ENCODE data around the gene RARB. TPM values are rescaled to one million over a fixed set of nuclear protein-coding genes. Genes with fewer than 3 reads are reported as not detected.
A peak's percentile ranks its signal among the peaks of the same experiment; 100 is the strongest.

The RARB gene
- polyA plus RNA-seq, 1 experiment = 7.8 TPM

DNA sequence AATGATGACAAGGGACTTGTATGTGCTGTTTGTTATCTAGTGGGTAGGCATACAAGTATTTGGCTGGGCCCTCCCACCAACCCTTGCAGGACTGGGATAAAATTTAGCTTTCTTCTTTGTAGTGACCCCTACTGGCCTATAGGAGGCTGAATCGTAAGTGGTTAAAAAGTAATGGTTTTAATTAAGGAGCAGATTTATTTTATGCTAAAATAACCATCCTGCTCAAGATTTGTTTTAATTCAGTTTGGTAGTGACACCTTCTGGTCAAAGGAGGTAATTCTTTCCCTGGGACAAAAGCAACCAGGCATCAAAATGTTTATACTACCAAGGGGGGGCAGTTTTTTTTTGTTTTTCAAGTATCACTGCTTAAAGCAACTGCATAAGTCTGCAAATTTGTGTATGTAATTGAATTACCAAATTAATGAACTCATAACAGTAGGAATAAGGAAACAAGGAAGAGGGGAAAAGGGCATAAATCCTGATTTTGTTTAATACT lies 166.0 kb downstream of the RARB start:
- H3K36me3 ChIP-seq (ENCODE audit: control insufficient read depth, insufficient read depth, low read length) = 0 out of 2 replicates have a peak, but pooled peaks cover 2% of the 10 kb centered on the region
- H3K4me3 ChIP-seq (ENCODE audit: low read depth, low read length) = no peak overlapping the region
- CTCF ChIA-PET = interaction anchor here (0.6 to 4.2 kb wide), 33 partner anchors 8 to 1329 kb away, joined by 3 to 23 read pairs (median 4); no protein-coding TSS in a partner anchor
- DNase-seq (ENCODE audit: low read depth) = no peak
- TF ChIP-seq, protein P1, sequence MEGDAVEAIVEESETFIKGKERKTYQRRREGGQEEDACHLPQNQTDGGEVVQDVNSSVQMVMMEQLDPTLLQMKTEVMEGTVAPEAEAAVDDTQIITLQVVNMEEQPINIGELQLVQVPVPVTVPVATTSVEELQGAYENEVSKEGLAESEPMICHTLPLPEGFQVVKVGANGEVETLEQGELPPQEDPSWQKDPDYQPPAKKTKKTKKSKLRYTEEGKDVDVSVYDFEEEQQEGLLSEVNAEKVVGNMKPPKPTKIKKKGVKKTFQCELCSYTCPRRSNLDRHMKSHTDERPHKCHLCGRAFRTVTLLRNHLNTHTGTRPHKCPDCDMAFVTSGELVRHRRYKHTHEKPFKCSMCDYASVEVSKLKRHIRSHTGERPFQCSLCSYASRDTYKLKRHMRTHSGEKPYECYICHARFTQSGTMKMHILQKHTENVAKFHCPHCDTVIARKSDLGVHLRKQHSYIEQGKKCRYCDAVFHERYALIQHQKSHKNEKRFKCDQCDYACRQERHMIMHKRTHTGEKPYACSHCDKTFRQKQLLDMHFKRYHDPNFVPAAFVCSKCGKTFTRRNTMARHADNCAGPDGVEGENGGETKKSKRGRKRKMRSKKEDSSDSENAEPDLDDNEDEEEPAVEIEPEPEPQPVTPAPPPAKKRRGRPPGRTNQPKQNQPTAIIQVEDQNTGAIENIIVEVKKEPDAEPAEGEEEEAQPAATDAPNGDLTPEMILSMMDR (IDR thresholded peaks at IDR 0.05; ENCODE audit: insufficient read depth, low read depth, low read length) = peak; percentile 72
- POLR2A ChIA-PET = interaction anchor here (0.5 kb wide), 1 partner anchor 559 kb away, joined by 3 read pairs; no protein-coding TSS in a partner anchor
- H3K27me3 ChIP-seq (ENCODE audit: control insufficient read depth, insufficient read depth, low read length) = no peaks in the 10 kb centered on the region

DNA sequence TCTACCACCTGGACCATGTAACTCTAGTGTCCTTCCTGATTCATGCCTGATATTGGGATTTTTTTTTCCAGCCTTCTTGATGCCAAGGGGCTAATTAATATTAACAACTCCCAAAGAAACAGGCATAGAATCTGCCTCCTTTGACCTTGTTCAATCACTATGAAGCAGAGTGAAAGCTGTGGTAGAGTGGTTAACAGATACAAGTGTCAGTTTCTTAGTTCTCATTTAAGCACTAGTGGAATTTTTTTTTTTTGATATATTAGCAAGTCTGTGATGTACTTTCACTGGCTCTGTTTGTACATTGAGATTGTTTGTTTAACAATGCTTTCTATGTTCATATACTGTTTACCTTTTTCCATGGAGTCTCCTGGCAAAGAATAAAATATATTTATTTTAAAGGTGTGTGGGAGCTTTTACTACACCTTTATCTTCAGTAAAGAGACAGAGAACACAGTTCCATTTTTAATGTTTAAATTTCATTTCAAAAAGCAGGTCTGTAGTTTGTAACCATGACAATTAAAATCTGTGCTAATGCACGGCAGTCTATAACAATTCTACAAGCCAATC lies 169.6 kb downstream of the RARB start:
- POLR2A ChIA-PET = no interaction called here
- TF ChIP-seq, protein P1 (IDR thresholded peaks at IDR 0.05; ENCODE audit: insufficient read depth, low read depth, low read length) = no peak
- Histone ChIP-seq H3K36me3 (ENCODE audit: control insufficient read depth, insufficient read depth, low read length) (peaks cover 4% of the 10 kb centered on the region; the same call in 1 of the 2 replicates), H3K27me3 (ENCODE audit: control insufficient read depth, insufficient read depth, low read length) (no peaks in the 10 kb centered on the region), H3K4me3 (ENCODE audit: low read depth, low read length) (no peak overlapping the region)
- DNase-seq (ENCODE audit: low read depth) = no peak
- CTCF ChIA-PET = interaction anchor here (0.6 to 0.7 kb wide), 2 partner anchors 319 to 495 kb away, joined by 3 to 6 read pairs; no protein-coding TSS in a partner anchor

DNA sequence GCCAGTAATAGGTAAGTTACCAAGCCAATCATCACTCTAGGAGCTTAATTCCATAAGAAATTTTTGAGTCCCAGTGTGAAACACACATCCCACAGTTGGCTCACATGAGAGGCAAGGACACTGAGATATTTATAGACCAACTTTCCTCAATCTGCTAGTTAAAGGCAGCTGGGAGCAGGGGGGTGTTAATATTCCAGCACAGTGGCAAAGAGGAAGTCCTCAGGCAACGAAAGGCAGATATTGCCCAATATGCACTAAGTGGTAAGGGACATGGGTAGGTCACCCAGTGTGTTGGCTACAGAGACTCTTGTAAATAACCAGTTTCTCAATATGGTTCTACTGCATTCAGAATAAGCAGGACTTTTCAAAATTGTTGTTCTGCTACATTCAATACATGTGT lies 175.6 kb downstream of the RARB start:
- CTCF ChIA-PET = interaction anchor here (1.1 kb wide), 1 partner anchor 582 kb away, joined by 3 read pairs; no protein-coding TSS in a partner anchor
- TF ChIP-seq, protein P1 (IDR thresholded peaks at IDR 0.05; ENCODE audit: insufficient read depth, low read depth, low read length) = no peak
- H3K4me3 ChIP-seq (ENCODE audit: low read depth, low read length) = no peak overlapping the region
- no peak for DNase-seq (ENCODE audit: low read depth)
- H3K27me3 ChIP-seq (ENCODE audit: control insufficient read depth, insufficient read depth, low read length) = no peaks in the 10 kb centered on the region
- H3K36me3 ChIP-seq (ENCODE audit: control insufficient read depth, insufficient read depth, low read length) = peaks cover 4% of the 10 kb centered on the region; the same call in 1 of the 2 replicates
- POLR2A ChIA-PET = no interaction called here

DNA sequence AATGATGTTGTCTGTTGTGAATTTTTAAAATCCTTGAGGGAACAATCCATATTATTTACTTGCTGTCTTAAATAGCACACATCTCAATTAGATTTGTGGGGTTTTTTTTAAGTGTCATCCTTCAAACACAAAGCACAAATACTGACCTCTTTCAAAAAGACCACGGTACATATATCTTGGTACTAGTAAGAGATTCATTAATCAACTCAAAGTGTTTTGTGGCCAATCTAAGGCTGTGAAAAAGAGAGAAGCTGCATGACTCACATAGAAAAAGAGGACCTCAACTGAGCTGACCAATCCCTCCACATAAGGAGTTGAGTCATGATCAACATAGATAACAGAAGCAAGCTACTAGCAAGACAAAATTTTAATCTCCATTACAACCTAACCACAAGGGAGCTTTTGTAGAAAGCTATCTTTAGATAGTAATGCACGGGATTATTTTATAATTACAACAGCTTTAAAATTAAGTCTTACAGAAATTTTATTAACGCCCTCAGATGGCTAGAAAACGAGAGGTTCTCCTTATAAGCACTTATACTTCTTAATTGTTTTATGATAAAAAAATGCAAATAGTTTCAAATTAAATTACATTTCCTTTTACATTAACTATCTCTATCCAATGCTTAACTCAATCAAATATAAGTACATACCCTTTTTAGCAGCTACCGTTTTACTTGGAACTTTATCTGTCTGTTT lies 176.2 kb downstream of the RARB start:
- CTCF ChIA-PET = interaction anchor here (1.1 kb wide), 2 partner anchors 224 to 582 kb away, joined by 3 read pairs; no protein-coding TSS in a partner anchor

More for the DNA sequence above, 176.2 kb downstream of the RARB start:
- Histone ChIP-seq H3K4me3 (ENCODE audit: low read depth, low read length) (no peak overlapping the region), H3K27me3 (ENCODE audit: control insufficient read depth, insufficient read depth, low read length) (no peaks in the 10 kb centered on the region), H3K36me3 (ENCODE audit: control insufficient read depth, insufficient read depth, low read length) (peaks cover 3% of the 10 kb centered on the region; the same call in 1 of the 2 replicates)
- no peak for DNase-seq (ENCODE audit: low read depth)
- POLR2A ChIA-PET = no interaction called here
- TF ChIP-seq, protein P1 (IDR thresholded peaks at IDR 0.05; ENCODE audit: insufficient read depth, low read depth, low read length) = no peak
